ENCODE measurements around the gene MACROD2. TPM values are rescaled to one million over a fixed set of nuclear protein-coding genes. Genes with fewer than 3 reads are reported as not detected.

Gene MACROD2
- total RNA-seq, 1 experiment from 2014 or later, result 1.6 TPM

DNA sequence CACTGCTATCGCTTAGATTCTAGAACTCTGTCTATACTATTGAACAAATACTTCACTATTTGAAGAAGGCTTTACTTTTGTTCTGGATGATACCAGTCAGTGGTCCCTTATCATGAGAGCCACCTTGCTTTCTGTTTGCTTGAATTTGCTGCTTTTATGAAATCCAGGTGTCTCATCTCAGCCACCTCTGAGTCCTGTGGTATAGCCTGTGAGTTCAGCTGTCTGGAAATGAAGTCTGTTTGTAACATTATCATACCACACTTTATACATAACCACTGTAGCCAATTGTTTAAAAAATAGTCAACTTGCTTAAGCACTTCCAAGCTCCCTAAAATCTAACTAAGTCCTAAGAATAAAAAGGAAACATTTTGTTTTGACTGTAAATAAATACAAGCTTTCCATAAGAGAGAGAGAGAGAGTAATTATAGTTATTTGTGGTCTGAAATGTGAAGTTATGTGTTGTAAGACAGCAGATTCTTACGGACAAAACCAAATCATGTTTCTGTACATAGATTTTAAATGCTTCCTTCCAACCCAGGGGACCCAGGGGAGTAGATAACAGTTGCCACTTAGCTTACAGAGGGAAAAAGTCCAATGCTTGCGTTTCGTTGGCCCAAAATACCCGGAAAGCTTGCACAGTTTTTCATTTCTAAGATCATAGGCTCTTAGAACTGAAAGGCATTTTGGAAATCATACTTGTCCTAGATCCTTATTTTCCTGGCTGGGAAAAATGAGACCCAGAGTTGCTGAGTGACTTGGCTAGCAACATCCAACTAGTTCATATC is 1449.9 kb downstream of the MACROD2 start:
- no peak overlapping the region for H2BK20ac ChIP-seq (ENCODE audit: low read depth, low read length, poor library complexity, severe bottlenecking)
- Mint-ChIP-seq H3K27ac (no peak overlapping the region), H3K36me3 (ENCODE audit: insufficient read depth in 1 of 3, low read depth in 3 of 3) (no peaks in the 10 kb centered on the region; a peak in 1 of 7 replicates), H3K27me3 (ENCODE audit: low read depth) (no peaks in the 10 kb centered on the region), H3K4me3 (no peak overlapping the region), H3K4me1 (peaks cover 10% of the 10 kb centered on the region in 2 experiments), H3K9me3 (no peaks in the 10 kb centered on the region)
- H4K20me1 ChIP-seq (ENCODE audit: control insufficient read depth, insufficient read depth, insufficient read length), result no peaks in the 10 kb centered on the region
- H4K91ac ChIP-seq (ENCODE audit: insufficient read length, low read depth, low read length), result no peak overlapping the region
- no peak overlapping the region for H2BK120ac ChIP-seq (ENCODE audit: low read depth, low read length, poor library complexity, severe bottlenecking)
- H3K23ac ChIP-seq (ENCODE audit: insufficient read length, low read depth, low read length), result no peak overlapping the region
- H2BK5ac ChIP-seq (ENCODE audit: insufficient read length, low read length), result no peak overlapping the region
- H3K56ac ChIP-seq (ENCODE audit: insufficient read length, low read depth, low read length), result no peak overlapping the region
- H3K79me1 ChIP-seq (ENCODE audit: insufficient read depth, low read depth, low read length, poor library complexity, severe bottlenecking), result no peaks in the 10 kb centered on the region
- H3K23me2 ChIP-seq (ENCODE audit: insufficient read length, low read depth, low read length, poor library complexity, severe bottlenecking), result no peaks in the 10 kb centered on the region
- no peaks in the 10 kb centered on the region for H3K79me2 ChIP-seq (ENCODE audit: insufficient read depth, low read length)
- no peak overlapping the region for H3T11ph ChIP-seq (ENCODE audit: low read length)
- TF ChIP-seq, protein P1, sequence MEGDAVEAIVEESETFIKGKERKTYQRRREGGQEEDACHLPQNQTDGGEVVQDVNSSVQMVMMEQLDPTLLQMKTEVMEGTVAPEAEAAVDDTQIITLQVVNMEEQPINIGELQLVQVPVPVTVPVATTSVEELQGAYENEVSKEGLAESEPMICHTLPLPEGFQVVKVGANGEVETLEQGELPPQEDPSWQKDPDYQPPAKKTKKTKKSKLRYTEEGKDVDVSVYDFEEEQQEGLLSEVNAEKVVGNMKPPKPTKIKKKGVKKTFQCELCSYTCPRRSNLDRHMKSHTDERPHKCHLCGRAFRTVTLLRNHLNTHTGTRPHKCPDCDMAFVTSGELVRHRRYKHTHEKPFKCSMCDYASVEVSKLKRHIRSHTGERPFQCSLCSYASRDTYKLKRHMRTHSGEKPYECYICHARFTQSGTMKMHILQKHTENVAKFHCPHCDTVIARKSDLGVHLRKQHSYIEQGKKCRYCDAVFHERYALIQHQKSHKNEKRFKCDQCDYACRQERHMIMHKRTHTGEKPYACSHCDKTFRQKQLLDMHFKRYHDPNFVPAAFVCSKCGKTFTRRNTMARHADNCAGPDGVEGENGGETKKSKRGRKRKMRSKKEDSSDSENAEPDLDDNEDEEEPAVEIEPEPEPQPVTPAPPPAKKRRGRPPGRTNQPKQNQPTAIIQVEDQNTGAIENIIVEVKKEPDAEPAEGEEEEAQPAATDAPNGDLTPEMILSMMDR (conservative IDR thresholded peaks at IDR 0.05), result no peak
- H3K4me1 ChIP-seq (ENCODE audit: insufficient read depth, low read length), result peaks cover 5% of the 10 kb centered on the region; the same call in 1 of the 2 replicates
- no peak overlapping the region for H2AK5ac ChIP-seq (ENCODE audit: insufficient read length, low read length)
- H2BK12ac ChIP-seq (ENCODE audit: insufficient read length, low read depth, low read length), result no peak overlapping the region
- H2BK15ac ChIP-seq (ENCODE audit: low read depth, low read length), result no peak overlapping the region
- H4K5ac ChIP-seq (ENCODE audit: insufficient read length, low read depth, low read length), result no peak overlapping the region
- no peak overlapping the region for H3K18ac ChIP-seq (ENCODE audit: insufficient read length, low read depth, low read length)
- DNase-seq, result no peak
- no peaks in the 10 kb centered on the region for H3K27me3 ChIP-seq (ENCODE audit: insufficient read depth, low read length)
- no peak overlapping the region for H2AFZ ChIP-seq (ENCODE audit: low read length)
- no peak overlapping the region for H3K14ac ChIP-seq (ENCODE audit: insufficient read depth, low read length)
- WGBS (ENCODE audit: extremely low coverage, insufficient read length, low lambda C conversion rate), result no CpG with 5 or more reads among the region's 5 CpGs
- no peak overlapping the region for H3K4me2 ChIP-seq (ENCODE audit: insufficient read depth, insufficient read length, low read length)
- H3K9ac ChIP-seq (ENCODE audit: extremely low read depth, insufficient read length, low read length), result no peak overlapping the region
- H3K9me3 ChIP-seq (ENCODE audit: control insufficient read depth, low read depth, low read length), result no peaks in the 10 kb centered on the region
- H4K8ac ChIP-seq (replicated peaks; ENCODE audit: insufficient read length, low read depth, low read length), result no peak overlapping the region
- H3K27ac ChIP-seq (ENCODE audit: insufficient read length, low read depth, low read length), result no peak overlapping the region
- no peak overlapping the region for H3K4ac ChIP-seq (ENCODE audit: low read depth, low read length)

Data from H9 (cell line).